Tibial nerve (tissue), 4 donors: Measurements from ENCODE around the gene TRMT11. TPM values are rescaled to one million over a fixed set of nuclear protein-coding genes. Genes with fewer than 3 reads are reported as not detected.
A peak's percentile ranks its signal among the peaks of the same experiment; 100 is the strongest.

Experiments used
- DNase-seq, 2 donors: peaks; one replicate each; pipeline ENCODE4 v3.0.0-alpha.2; 2019; ENCODE audit warnings: low spot score in 2 of 2
- H3K27ac ChIP-seq, 4 donors: fragments of 200-600 bp; sonication (generic) in 3 of 4; one replicate each; pipeline ENCODE4 v1.5.1; 2017 to 2019; ENCODE audit warnings: mild to moderate bottlenecking in 1 of 4
- H3K27me3 ChIP-seq, 2 donors: fragments of 200-600 bp; sonication (generic) in 1 of 2; one replicate each; pipeline versions ENCODE4 v1.5.1 to v1.6.0; 2017 to 2019
- H3K36me3 ChIP-seq, 3 donors: fragments of 200-600 bp; sonication (generic); one replicate each; pipeline ENCODE4 v1.5.1; 2018 to 2019
- H3K4me1 ChIP-seq, 4 donors: fragments of 200-600 bp; sonication (generic) in 3 of 4; one replicate each; pipeline ENCODE4 v1.5.1; 2017 to 2019
- H3K4me3 ChIP-seq, 4 donors: fragments of 200-600 bp; sonication (generic) in 3 of 4; one replicate each; pipeline ENCODE4 v1.5.1; 2017 to 2019; ENCODE audit warnings: mild to moderate bottlenecking in 1 of 4, moderate library complexity in 1 of 4
- H3K9me3 ChIP-seq, 4 donors: fragments of 200-600 bp; sonication (generic) in 3 of 4; one replicate each; pipeline ENCODE4 v1.5.1; 2017 to 2019
- CTCF ChIP-seq, 5 experiments: fragments of 200-600 bp in 3 of 5; fragments of 450-650 bp in 2 of 5; sonication (generic) in 3 of 5; IDR thresholded peaks; one replicate each; pipeline ENCODE4 v1.5.1; 2016 to 2019; ENCODE audit warnings: antibody characterized with exemption in 5 of 5, mild to moderate bottlenecking in 3 of 5, moderate library complexity in 2 of 5
- EP300 ChIP-seq, 2 donors: sonication (generic); formaldehyde crosslinking; IDR thresholded peaks; one replicate each; pipeline ENCODE4 v1.6.1; 2017; ENCODE audit warnings: antibody characterized with exemption in 2 of 2, mild to moderate bottlenecking in 1 of 2
- POLR2A ChIP-seq, 2 donors: fragments of 450-650 bp; IDR thresholded peaks; one replicate each; pipeline ENCODE4 v1.6.1; 2017; ENCODE audit warnings: antibody characterized with exemption in 2 of 2, mild to moderate bottlenecking in 2 of 2, moderate library complexity in 2 of 2
- WGBS, 2 donors: methylation state at CpG; one replicate each; pipeline ENCODE4 v1.1.5; 2018; 5-methylcytosine and 5-hydroxymethylcytosine counted together
- total RNA-seq, 4 donors: library from RNA; depleted of rRNA; stranded (reverse); fragments of >200 nt; gene quantifications; one replicate each; pipeline ENCODE4 v1.1.0, GENCODE V29; 2016

The TRMT11 gene
- total RNA-seq, 4 donors from 2014 or later: 29.7 to 40.8 (median 33.7) TPM

- Histone ChIP-seq H3K4me3 (no peak overlapping the region), H3K27me3 (no peaks in the 10 kb centered on the region), H3K4me1 (no peaks in the 10 kb centered on the region), H3K36me3 (peaks cover 0 to 67% (median 11%) of the 10 kb centered on the region in 3 donors), H3K27ac (no peak overlapping the region), H3K9me3 (no peaks in the 10 kb centered on the region)
- DNase-seq: no peak
- TF ChIP-seq EP300 (IDR thresholded peaks at IDR 0.05) (no peak), CTCF (IDR thresholded peaks at IDR 0.05) (no peak), POLR2A (IDR thresholded peaks at IDR 0.05) (no peak)
Observed at GRCh38 chr6:126007800-126008199, 21.5 kb downstream of the TRMT11 start.

- Histone ChIP-seq H3K4me3 (no peak overlapping the region), H3K27ac (no peak overlapping the region), H3K4me1 (no peaks in the 10 kb centered on the region), H3K27me3 (no peaks in the 10 kb centered on the region), H3K36me3 (peaks cover 2 to 68% (median 11%) of the 10 kb centered on the region in 3 donors), H3K9me3 (no peaks in the 10 kb centered on the region)
- TF ChIP-seq EP300 (IDR thresholded peaks at IDR 0.05) (no peak), POLR2A (IDR thresholded peaks at IDR 0.05) (no peak), CTCF (IDR thresholded peaks at IDR 0.05) (no peak)
- DNase-seq: no peak
- WGBS, 2 donors: 77 to 83% methylated on average over 4 of the region's 4 CpGs
Observed at GRCh38 chr6:126010040-126010439, 23.7 kb downstream of the TRMT11 start.

GRCh38 chr6:126015863-126016262 lies 29.5 kb downstream of the TRMT11 start:
- peak overlapping the region in 1 of 4 donors; percentile 62 for H3K27ac ChIP-seq
- no peaks in the 10 kb centered on the region for H3K27me3 ChIP-seq
- no peaks in the 10 kb centered on the region for H3K9me3 ChIP-seq
- peaks cover 0 to 7% (median 0%) of the 10 kb centered on the region in 4 donors for H3K4me1 ChIP-seq
- H3K36me3 ChIP-seq: peaks cover 2 to 77% (median 17%) of the 10 kb centered on the region in 3 donors
- no peak for DNase-seq
- 36 to 53% methylated on average over 1 of the region's 1 CpG for WGBS, 2 donors
- TF ChIP-seq POLR2A (IDR thresholded peaks at IDR 0.05) (no peak), CTCF (IDR thresholded peaks at IDR 0.05) (no peak), EP300 (IDR thresholded peaks at IDR 0.05) (no peak)
- H3K4me3 ChIP-seq: no peak overlapping the region

GRCh38 chr6:126016591-126016990 lies 30.3 kb downstream of the TRMT11 start:
- WGBS, 2 donors: 50 to 57% methylated on average over 2 of the region's 2 CpGs
- Histone ChIP-seq H3K27ac (peak overlapping the region in 1 of 4 donors; percentile 62), H3K4me1 (peaks cover 0 to 7% (median 0%) of the 10 kb centered on the region in 4 donors), H3K4me3 (no peak overlapping the region), H3K27me3 (no peaks in the 10 kb centered on the region), H3K36me3 (peaks cover 2 to 77% (median 20%) of the 10 kb centered on the region in 3 donors), H3K9me3 (no peaks in the 10 kb centered on the region)
- TF ChIP-seq POLR2A (IDR thresholded peaks at IDR 0.05) (no peak), EP300 (IDR thresholded peaks at IDR 0.05) (no peak), CTCF (IDR thresholded peaks at IDR 0.05) (no peak)
- no peak for DNase-seq

- H3K27me3 ChIP-seq: no peaks in the 10 kb centered on the region
- no peak for DNase-seq
- no peak for TF ChIP-seq CTCF (IDR thresholded peaks at IDR 0.05)
- no peak for TF ChIP-seq EP300 (IDR thresholded peaks at IDR 0.05)
- TF ChIP-seq POLR2A (IDR thresholded peaks at IDR 0.05): no peak
- H3K4me1 ChIP-seq: peaks cover 0 to 7% (median 0%) of the 10 kb centered on the region in 4 donors
- no peaks in the 10 kb centered on the region for H3K9me3 ChIP-seq
- H3K27ac ChIP-seq: no peak overlapping the region
- no peak overlapping the region for H3K4me3 ChIP-seq
- H3K36me3 ChIP-seq: peaks cover 2 to 77% (median 12%) of the 10 kb centered on the region in 3 donors
Observed at GRCh38 chr6:126017668-126018067, 31.3 kb downstream of the TRMT11 start.
